ENCODE measurements around the gene ARIH2.
A peak's percentile ranks its signal among the peaks of the same experiment; 100 is the strongest.

ARIH2 gene

DNA sequence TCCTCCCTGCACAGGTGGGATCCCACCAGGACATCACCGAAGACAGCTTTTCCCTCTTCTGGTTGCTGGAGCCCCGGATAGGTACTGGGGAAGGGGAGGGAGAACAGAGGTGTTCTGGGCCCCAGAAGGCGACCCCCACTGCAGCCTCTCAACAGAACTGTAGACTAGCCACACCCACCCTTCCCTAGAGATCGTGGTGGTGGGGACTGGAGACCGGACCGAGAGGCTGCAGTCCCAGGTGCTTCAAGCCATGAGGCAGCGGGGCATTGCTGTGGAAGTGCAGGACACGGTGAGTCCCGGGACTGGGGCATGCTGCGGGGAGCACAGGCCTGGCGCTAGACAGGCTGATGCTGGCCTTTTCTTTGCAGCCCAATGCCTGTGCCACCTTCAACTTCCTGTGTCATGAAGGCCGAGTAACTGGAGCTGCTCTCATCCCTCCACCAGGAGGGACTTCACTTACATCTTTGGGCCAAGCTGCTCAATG is 104.1 kb downstream of the ARIH2 start:
- Histone ChIP-seq H3K27ac (peak overlapping the region; percentile 97 to 98), H3K9me3 (no peaks in the 10 kb centered on the region), H3K27me3 (no peaks in the 10 kb centered on the region), H3K4me1 (peaks cover 0 to 41% (median 33%) of the 10 kb centered on the region in 4 donors), H3K4me3 (peak overlapping the region; percentile 72 to 97), H3K36me3 (peaks cover 24 to 50% (median 32%) of the 10 kb centered on the region in 3 donors)
- TF ChIP-seq, protein P1, sequence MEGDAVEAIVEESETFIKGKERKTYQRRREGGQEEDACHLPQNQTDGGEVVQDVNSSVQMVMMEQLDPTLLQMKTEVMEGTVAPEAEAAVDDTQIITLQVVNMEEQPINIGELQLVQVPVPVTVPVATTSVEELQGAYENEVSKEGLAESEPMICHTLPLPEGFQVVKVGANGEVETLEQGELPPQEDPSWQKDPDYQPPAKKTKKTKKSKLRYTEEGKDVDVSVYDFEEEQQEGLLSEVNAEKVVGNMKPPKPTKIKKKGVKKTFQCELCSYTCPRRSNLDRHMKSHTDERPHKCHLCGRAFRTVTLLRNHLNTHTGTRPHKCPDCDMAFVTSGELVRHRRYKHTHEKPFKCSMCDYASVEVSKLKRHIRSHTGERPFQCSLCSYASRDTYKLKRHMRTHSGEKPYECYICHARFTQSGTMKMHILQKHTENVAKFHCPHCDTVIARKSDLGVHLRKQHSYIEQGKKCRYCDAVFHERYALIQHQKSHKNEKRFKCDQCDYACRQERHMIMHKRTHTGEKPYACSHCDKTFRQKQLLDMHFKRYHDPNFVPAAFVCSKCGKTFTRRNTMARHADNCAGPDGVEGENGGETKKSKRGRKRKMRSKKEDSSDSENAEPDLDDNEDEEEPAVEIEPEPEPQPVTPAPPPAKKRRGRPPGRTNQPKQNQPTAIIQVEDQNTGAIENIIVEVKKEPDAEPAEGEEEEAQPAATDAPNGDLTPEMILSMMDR (IDR thresholded peaks at IDR 0.05): no peak
- no peak for DNase-seq
- intact Hi-C loops (cut with DNase I; ENCODE audit: low total_unique reads): loop anchor here (5.0 kb wide), 1 partner anchor 35 kb away; no protein-coding TSS in a partner anchor

DNA sequence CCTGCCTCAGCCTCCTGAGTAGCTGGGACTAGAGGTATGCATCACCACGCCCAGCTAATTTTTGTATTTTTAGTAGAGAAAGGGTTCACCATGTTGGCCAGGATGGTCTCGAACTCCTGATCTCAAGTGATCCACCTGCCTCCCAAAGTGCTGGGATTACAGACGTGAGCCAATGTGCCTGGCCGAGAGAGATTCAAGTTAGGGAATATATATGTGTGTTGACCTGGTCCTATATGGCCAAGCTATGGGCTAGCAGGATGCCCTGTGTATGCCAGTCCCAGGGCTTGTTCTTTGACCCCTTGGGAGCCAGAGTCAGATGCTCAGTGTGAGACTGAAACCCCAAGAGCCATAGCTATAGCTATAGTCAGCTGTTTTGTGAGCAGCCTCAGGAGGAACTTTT is 105.1 kb downstream of the ARIH2 start:
- DNase-seq: no peak
- H3K4me1 ChIP-seq: peaks cover 0 to 46% (median 39%) of the 10 kb centered on the region in 4 donors
- H3K9me3 ChIP-seq: no peaks in the 10 kb centered on the region
- no peak overlapping the region for H3K4me3 ChIP-seq
- TF ChIP-seq, protein P1 (IDR thresholded peaks at IDR 0.05): no peak
- peaks cover 24 to 50% (median 32%) of the 10 kb centered on the region in 3 donors for H3K36me3 ChIP-seq
- H3K27me3 ChIP-seq: no peaks in the 10 kb centered on the region
- no peak overlapping the region for H3K27ac ChIP-seq
- intact Hi-C loops (cut with DNase I; ENCODE audit: low total_unique reads): loop anchor here (5.0 kb wide), 1 partner anchor 36 kb away; no protein-coding TSS in a partner anchor

DNA sequence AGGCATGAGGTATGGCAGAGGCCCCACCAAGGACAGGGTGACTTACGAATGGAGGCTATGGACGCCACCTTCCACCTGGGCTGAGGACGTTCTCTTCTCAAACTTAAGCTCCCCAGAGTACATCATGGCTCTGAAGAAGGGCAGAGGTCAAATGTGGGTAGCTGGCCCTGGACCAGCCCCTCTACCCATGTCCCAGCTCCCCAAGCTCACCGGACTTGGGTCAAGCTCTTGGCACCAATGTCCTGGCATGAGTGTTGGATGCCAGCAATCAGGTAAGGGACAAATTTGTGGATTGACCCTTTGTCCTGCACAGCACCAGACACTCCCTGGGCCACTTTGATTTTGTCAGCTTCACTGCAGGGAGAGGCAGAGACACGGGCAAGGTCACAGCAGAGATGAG is 105.8 kb downstream of the ARIH2 start:
- no peaks in the 10 kb centered on the region for H3K27me3 ChIP-seq
- no peak for DNase-seq
- H3K27ac ChIP-seq: no peak overlapping the region
- intact Hi-C loops (cut with DNase I; ENCODE audit: low total_unique reads): loop anchor here (5.0 kb wide), 1 partner anchor 37 kb away; no protein-coding TSS in a partner anchor
- peaks cover 0 to 42% (median 35%) of the 10 kb centered on the region in 4 donors for H3K4me1 ChIP-seq
- no peak overlapping the region for H3K4me3 ChIP-seq
- TF ChIP-seq, protein P1 (IDR thresholded peaks at IDR 0.05): no peak
- peaks cover 24 to 50% (median 32%) of the 10 kb centered on the region in 3 donors for H3K36me3 ChIP-seq
- no peaks in the 10 kb centered on the region for H3K9me3 ChIP-seq

- TF ChIP-seq, protein P1 (IDR thresholded peaks at IDR 0.05): no peak
- Histone ChIP-seq H3K27ac (no peak overlapping the region), H3K9me3 (no peaks in the 10 kb centered on the region), H3K4me1 (peaks cover 0 to 36% (median 30%) of the 10 kb centered on the region in 4 donors), H3K4me3 (no peak overlapping the region), H3K36me3 (peaks cover 24 to 54% (median 36%) of the 10 kb centered on the region in 3 donors), H3K27me3 (no peaks in the 10 kb centered on the region)
- DNase-seq: no peak
- intact Hi-C loops (cut with DNase I; ENCODE audit: low total_unique reads): no loop called here
These were observed 106.6 kb downstream of the ARIH2 start for GRCh38 chr3:49025005-49025792.

DNA sequence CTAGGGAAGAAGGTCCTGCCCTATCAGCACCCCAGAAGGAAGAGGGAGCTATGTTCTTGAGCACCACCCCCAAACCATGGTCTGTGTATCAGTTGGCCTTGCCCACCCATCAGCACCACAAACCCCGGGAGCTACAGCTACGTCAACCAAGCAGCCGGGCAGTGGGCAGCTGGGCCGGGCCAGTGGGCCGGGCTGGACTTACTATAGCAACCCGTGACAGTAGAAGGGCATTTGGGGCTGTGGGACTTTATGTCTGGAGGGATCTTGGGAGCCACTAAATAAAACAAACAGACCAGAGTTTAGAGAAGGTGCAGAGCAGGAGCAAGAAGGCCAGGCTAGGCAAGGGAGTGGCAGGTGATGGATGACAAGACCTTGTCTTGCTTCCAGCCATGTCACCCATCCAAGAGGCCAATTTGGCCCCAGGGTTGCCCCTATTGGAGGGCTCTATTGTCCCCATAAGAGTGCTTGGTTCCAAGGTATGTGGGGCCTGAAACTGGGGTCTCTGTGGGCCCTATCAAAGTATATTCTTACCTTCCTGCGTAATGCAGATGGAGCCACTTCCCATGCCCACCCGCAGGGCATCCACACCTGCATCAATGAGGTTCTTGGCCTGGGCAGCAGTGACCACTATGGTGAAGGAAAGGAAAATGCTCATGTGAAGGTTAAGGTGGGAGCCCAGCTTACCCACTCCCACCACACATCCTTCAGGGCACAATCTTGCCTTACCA is 107.3 kb downstream of the ARIH2 start:
- Histone ChIP-seq H3K9me3 (no peaks in the 10 kb centered on the region), H3K36me3 (peaks cover 24 to 62% (median 43%) of the 10 kb centered on the region in 3 donors), H3K27ac (no peak overlapping the region), H3K4me1 (peaks cover 0 to 31% (median 24%) of the 10 kb centered on the region in 4 donors), H3K27me3 (no peaks in the 10 kb centered on the region), H3K4me3 (no peak overlapping the region)
- TF ChIP-seq, protein P1 (IDR thresholded peaks at IDR 0.05): no peak
- no peak for DNase-seq
- intact Hi-C loops (cut with DNase I; ENCODE audit: low total_unique reads): no loop called here

All from tibial artery (tissue), 4 donors.